H1 (cell line): Measurements from ENCODE around the gene GCH1. TPM values are rescaled to one million over a fixed set of nuclear protein-coding genes. Genes with fewer than 3 reads are reported as not detected.

Experiments
- CTCF ChIA-PET: fragments of 300-600 bp; sonication (Branson Sonifier 250); formaldehyde crosslinking; loops from one replicate; lab custom pipeline; 2021; ENCODE audit not compliant: partially characterized antibody; lab: Charles Lee
- POLR2A ChIA-PET: fragments of 300-600 bp; sonication (Branson Sonifier 250); formaldehyde crosslinking; loops from one replicate; lab custom pipeline; 2021; ENCODE audit warnings: inconsistent platforms; ENCODE audit not compliant: partially characterized antibody; lab: Charles Lee
- DNase-seq, 2 experiments: peaks; one replicate each; pipeline versions ENCODE4 v3.0.0 to v3.0.0-alpha.2; 2010 to 2022; ENCODE audit warnings: low spot score in 2 of 2, low read depth in 1 of 2, mixed read lengths in 1 of 2
- FAIRE-seq: peaks from 2 replicates; lab custom pipeline; 2011; peaks lifted over from hg19 to GRCh38; lab: Jason Lieb, UNC
- H2AFZ ChIP-seq: 2 replicates; pipeline ENCODE4 v1.8.1; 2012; ENCODE audit warnings: low read length, inconsistent platforms
- H2AK5ac ChIP-seq: 2 replicates; pipeline ENCODE4 v1.6.1; 2013; ENCODE audit warnings: low read depth, low read length
- H2BK120ac ChIP-seq: replicated peaks from 2 replicates; pipeline ENCODE3; 2013; ENCODE audit warnings: low read depth, low read length, inconsistent platforms
- H2BK12ac ChIP-seq: 2 replicates; pipeline ENCODE4 v1.6.1; 2013; ENCODE audit warnings: low read depth, low read length
- H2BK15ac ChIP-seq: 2 replicates; pipeline ENCODE4 v1.6.1; 2013; ENCODE audit warnings: low read length
- H2BK20ac ChIP-seq: 2 replicates; pipeline ENCODE4 v1.6.1; 2013; ENCODE audit warnings: low read length
- H2BK5ac ChIP-seq: 2 replicates; pipeline ENCODE4 v1.6.1; 2013; ENCODE audit warnings: low read depth, low read length
- H3K14ac ChIP-seq: 2 replicates; pipeline ENCODE4 v1.6.1; 2013; ENCODE audit warnings: inconsistent platforms; ENCODE audit not compliant: insufficient read length
- H3K18ac ChIP-seq: 2 replicates; pipeline ENCODE4 v1.6.1; 2013; ENCODE audit warnings: low read length; ENCODE audit errors: extremely low read depth
- H3K23ac ChIP-seq: 2 replicates; pipeline ENCODE4 v1.6.1; 2013; ENCODE audit warnings: inconsistent platforms; ENCODE audit not compliant: insufficient read length
- H3K23me2 ChIP-seq: 2 replicates; pipeline ENCODE4 v1.6.1; 2013; ENCODE audit warnings: low read depth, low read length
- H3K27ac ChIP-seq: 2 replicates; pipeline ENCODE4 v1.6.1; 2011; ENCODE audit warnings: low read depth, low read length, inconsistent platforms
- H3K27me3 ChIP-seq, 4 experiments: replicated peaks in 1 of 4; 1 replicate in 1 of 4; 2 replicates in 3 of 4; pipeline versions ENCODE4 v1.6.1 to v1.8.1; 2011 to 2013; ENCODE audit warnings: low read length in 3 of 4, mild to moderate bottlenecking in 3 of 4, inconsistent platforms in 2 of 4, mixed read lengths in 2 of 4, moderate library complexity in 1 of 4; ENCODE audit not compliant: control insufficient read depth in 3 of 4, insufficient read depth in 3 of 4; ENCODE audit errors: extremely low read depth in 1 of 4
- H3K36me3 ChIP-seq, 4 experiments: 2 replicates each; pipeline versions ENCODE4 v1.6.1 to v1.8.1; 2011 to 2013; ENCODE audit warnings: mild to moderate bottlenecking in 4 of 4, low read length in 3 of 4, moderate library complexity in 2 of 4, control low read depth in 1 of 4, inconsistent platforms in 1 of 4; ENCODE audit not compliant: insufficient read depth in 4 of 4, control insufficient read depth in 2 of 4
- H3K4ac ChIP-seq: replicated peaks from 2 replicates; pipeline ENCODE3; 2013; ENCODE audit warnings: low read length, low read depth, mixed read lengths, inconsistent platforms; ENCODE audit not compliant: insufficient read length
- H3K4me1 ChIP-seq, 4 experiments: replicated peaks in 1 of 4; 1 replicate in 1 of 4; 2 replicates in 3 of 4; pipeline versions ENCODE4 v1.6.1 to v1.8.1; 2011 to 2013; ENCODE audit warnings: low read length in 3 of 4, inconsistent platforms in 2 of 4, mixed read lengths in 1 of 4; ENCODE audit not compliant: insufficient read depth in 4 of 4, control insufficient read depth in 3 of 4
- H3K4me2 ChIP-seq, 2 experiments: 2 replicates each; pipeline versions ENCODE4 v1.6.1 to v1.8.1; 2011 to 2013; ENCODE audit warnings: low read depth in 2 of 2, low read length in 2 of 2, control low read depth in 1 of 2, inconsistent platforms in 1 of 2, mild to moderate bottlenecking in 1 of 2; ENCODE audit not compliant: insufficient read depth in 1 of 2
- H3K4me3 ChIP-seq, 4 experiments: fragments of 200-600, 300-600 bp in 1 of 4; sonication (generic), shearing (Covaris generic), sonication (Bioruptor Twin) in 1 of 4; 2 replicates each; pipeline versions ENCODE4 v1.5.1 to v1.8.1; 2011 to 2016; ENCODE audit warnings: low read length in 4 of 4, low read depth in 3 of 4, control low read depth in 2 of 4, inconsistent platforms in 2 of 4, mild to moderate bottlenecking in 2 of 4, mixed read lengths in 1 of 4, moderate library complexity in 1 of 4; ENCODE audit not compliant: insufficient read depth in 2 of 4; ENCODE audit errors: extremely low read depth in 1 of 4
- H3K56ac ChIP-seq: replicated peaks from 2 replicates; pipeline ENCODE3; 2013; ENCODE audit warnings: low read depth, mild to moderate bottlenecking, mixed read lengths, low read length, inconsistent platforms; ENCODE audit not compliant: insufficient read length
- H3K79me1 ChIP-seq: 2 replicates; pipeline ENCODE4 v1.6.1; 2013; ENCODE audit warnings: low read depth, low read length, control low read depth
- H3K79me2 ChIP-seq, 2 experiments: 2 replicates each; pipeline versions ENCODE4 v1.6.1 to v1.8.1; 2012 to 2013; ENCODE audit warnings: low read length in 2 of 2, mild to moderate bottlenecking in 2 of 2, inconsistent platforms in 1 of 2; ENCODE audit not compliant: insufficient read depth in 2 of 2, control insufficient read depth in 1 of 2
- H3K9ac ChIP-seq, 4 experiments: replicated peaks in 1 of 4; 1 replicate in 1 of 4; 2 replicates in 3 of 4; pipeline versions ENCODE4 v1.6.1 to v1.8.1; 2011 to 2013; ENCODE audit warnings: low read depth in 3 of 4, low read length in 3 of 4, control low read depth in 2 of 4, mild to moderate bottlenecking in 2 of 4, moderate library complexity in 2 of 4, inconsistent platforms in 1 of 4; ENCODE audit errors: extremely low read depth in 1 of 4
- H3K9me3 ChIP-seq, 2 experiments: 2 replicates each; pipeline versions ENCODE4 v1.6.1 to v1.8.1; 2012 to 2013; ENCODE audit warnings: mild to moderate bottlenecking in 2 of 2, moderate library complexity in 2 of 2, control low read depth in 1 of 2, inconsistent platforms in 1 of 2, low read depth in 1 of 2, low read length in 1 of 2, mixed read lengths in 1 of 2; ENCODE audit not compliant: insufficient read depth in 2 of 2
- H4K20me1 ChIP-seq, 2 experiments: replicated peaks in 1 of 2; 2 replicates each; pipeline versions ENCODE3 to v1.8.1; 2011 to 2013; ENCODE audit warnings: inconsistent platforms in 2 of 2, low read length in 2 of 2, mild to moderate bottlenecking in 1 of 2; ENCODE audit not compliant: insufficient read depth in 2 of 2, control insufficient read depth in 1 of 2
- H4K5ac ChIP-seq: 2 replicates; pipeline ENCODE4 v1.6.1; 2013; ENCODE audit warnings: low read length, low read depth, mixed read lengths, inconsistent platforms; ENCODE audit not compliant: insufficient read length
- H4K8ac ChIP-seq: 2 replicates; pipeline ENCODE4 v1.8.0; 2013; ENCODE audit warnings: mild to moderate bottlenecking, moderate library complexity, low read length, inconsistent platforms; ENCODE audit not compliant: insufficient read depth; ENCODE audit errors: extremely low read depth
- H4K91ac ChIP-seq: replicated peaks from 2 replicates; pipeline ENCODE3; 2013; ENCODE audit warnings: low read length, mixed read lengths, inconsistent platforms; ENCODE audit not compliant: insufficient read length
- BACH1 ChIP-seq: IDR thresholded peaks from 2 replicates; pipeline ENCODE4 v1.6.1; 2012; ENCODE audit warnings: low read length, improper control_type of control experiment
- BCL11A ChIP-seq, 2 experiments: IDR thresholded peaks; one replicate each; pipeline ENCODE4 v1.6.1; 2011; ENCODE audit warnings: low read depth in 2 of 2, low read length in 2 of 2, mild to moderate bottlenecking in 2 of 2
- CBX5 ChIP-seq: fragments of 300-800, 300-1000 bp; sonication (generic); IDR thresholded peaks from 2 replicates; pipeline ENCODE4 v1.7.1; 2016; ENCODE audit warnings: antibody characterized with exemption, low read length, low read depth
- CBX8 ChIP-seq: fragments of 300-800, 300-1000 bp; sonication (generic); IDR thresholded peaks from 2 replicates; pipeline ENCODE4 v1.7.1; 2016; ENCODE audit warnings: low read depth, low read length, borderline replicate concordance
- CHD1 ChIP-seq: IDR thresholded peaks from 2 replicates; pipeline ENCODE4 v1.6.1; 2012; ENCODE audit warnings: low read depth, low read length, improper control_type of control experiment
- GABPA ChIP-seq: IDR thresholded peaks from 2 replicates; pipeline ENCODE4 v1.6.1; 2011; ENCODE audit warnings: mild to moderate bottlenecking, low read length, moderate library complexity, borderline replicate concordance; ENCODE audit not compliant: insufficient read depth
- GTF2F1 ChIP-seq: IDR thresholded peaks from 2 replicates; pipeline ENCODE4 v1.6.1; 2012; ENCODE audit warnings: low read depth, low read length, improper control_type of control experiment, borderline replicate concordance
- HDAC6 ChIP-seq: IDR thresholded peaks from one replicate; pipeline ENCODE4 v1.7.1; 2012; ENCODE audit warnings: low read depth, mild to moderate bottlenecking, inconsistent platforms, low read length, moderate library complexity
- KDM4A ChIP-seq: IDR thresholded peaks from one replicate; pipeline ENCODE4 v1.7.1; 2012; ENCODE audit warnings: low read depth, mild to moderate bottlenecking, moderate library complexity, low read length, inconsistent platforms; ENCODE audit not compliant: severe bottlenecking
- NRF1 ChIP-seq: IDR thresholded peaks from 2 replicates; pipeline ENCODE4 v1.6.1; 2011; ENCODE audit warnings: mild to moderate bottlenecking, low read depth, low read length, improper control_type of control experiment
- PHF8 ChIP-seq: fragments of 200-600 bp; sonication (generic); conservative IDR thresholded peaks from 2 replicates; pipeline ENCODE4 v1.7.1; 2012; ENCODE audit warnings: low read depth, mild to moderate bottlenecking, inconsistent platforms, low read length, moderate library complexity
- POLR2A ChIP-seq, 2 experiments: IDR thresholded peaks; 1 replicate in 1 of 2; 2 replicates in 1 of 2; pipeline ENCODE4 v1.6.1; 2011; ENCODE audit warnings: low read depth in 2 of 2, low read length in 2 of 2, mild to moderate bottlenecking in 2 of 2; ENCODE audit errors: control extremely low read depth in 1 of 2
- POLR2AphosphoS5 ChIP-seq: IDR thresholded peaks from 2 replicates; pipeline ENCODE4 v1.6.1; 2011; ENCODE audit warnings: low read depth, low read length
- SIN3A ChIP-seq, 2 experiments: IDR thresholded peaks in 1 of 2; conservative IDR thresholded peaks in 1 of 2; 2 replicates each; pipeline ENCODE4 v1.6.1; 2011 to 2012; ENCODE audit warnings: low read length in 2 of 2, improper control_type of control experiment in 1 of 2, low read depth in 1 of 2, mild to moderate bottlenecking in 1 of 2
- SIX5 ChIP-seq: IDR thresholded peaks from 2 replicates; pipeline ENCODE4 v1.6.1; 2011; ENCODE audit warnings: mild to moderate bottlenecking, low read depth, low read length
- TEAD4 ChIP-seq: IDR thresholded peaks from 2 replicates; pipeline ENCODE4 v1.6.1; 2012; ENCODE audit warnings: low read depth, low read length, inconsistent platforms, mixed read lengths
- WGBS, 2 experiments: shearing (Covaris generic) in 1 of 2; methylation state at CpG; one replicate each; pipeline versions ENCODE4 v1.1.6 to v1.1.7; 2013 to 2015; ENCODE audit warnings: low lambda C conversion rate in 2 of 2, mixed read lengths in 2 of 2, inconsistent platforms in 1 of 2, low coverage in 1 of 2, missing lambda C conversion rate in 1 of 2; ENCODE audit not compliant: insufficient replicate concordance in 2 of 2, insufficient coverage in 1 of 2, insufficient read length in 1 of 2; ENCODE audit errors: extremely low coverage in 1 of 2, missing lambda C conversion rate in 1 of 2; 5-methylcytosine and 5-hydroxymethylcytosine counted together
- polyA plus RNA-seq, 7 experiments: library from polyadenylated mRNA; depleted of rRNA in 3 of 7; stranded (reverse) in 5 of 7; unstranded in 2 of 7; fragments of >200 nt in 5 of 7; fragments of 200-250 nt in 2 of 7; gene quantifications; 1 replicate in 5 of 7; 2 replicates in 1 of 7; 4 replicates in 1 of 7; pipeline versions ENCODE4 v1.2.1 to v1.2.3, GENCODE V29; 2011 to 2013; ENCODE audit warnings: missing spikeins in 2 of 7, mixed read lengths in 2 of 7
- total RNA-seq: library from RNA; stranded (reverse); fragmentation: NEBNext Ultra II Directional; extraction: Animal tissue kit (Norgen Biotek cat#: 25700); gene quantifications from 2 replicates; pipeline ENCODE4 v1.2.1, GENCODE V29; 2021

The GCH1 gene
- total and polyA plus RNA-seq, 2 of the 8 experiments (the other 6 are each of a cell fraction or from before 2014, with no cell fraction given): 7.3 to 7.9 TPM

DNA sequence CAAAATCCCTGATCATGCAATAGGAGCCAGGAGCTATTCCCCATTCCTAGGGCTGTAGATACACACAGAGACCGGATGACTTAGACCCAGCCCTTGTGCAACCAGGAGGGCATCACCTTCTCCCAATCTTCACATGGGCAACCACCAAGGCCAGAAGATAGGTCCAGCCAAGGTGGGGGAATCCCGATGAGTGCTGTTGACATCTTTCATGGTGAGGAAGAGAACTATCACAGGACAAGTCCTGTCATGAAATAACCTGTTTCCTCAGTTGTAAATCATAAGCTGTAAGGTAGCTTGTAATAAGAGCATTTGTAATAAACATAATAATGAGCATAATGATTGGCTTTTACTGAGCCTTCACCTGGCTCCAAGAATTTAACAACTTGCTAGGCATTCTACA is 89.5 kb downstream of the GCH1 start:
- CTCF ChIA-PET: interaction anchor here (0.6 to 4.8 kb wide), 18 partner anchors 9 to 1825 kb away, joined by 3 to 39 read pairs (median 5); no protein-coding TSS in a partner anchor
- no peak for TF ChIP-seq GABPA
- no peak for TF ChIP-seq CBX8
- TF ChIP-seq SIN3A (conservative IDR thresholded peaks at IDR 0.05 in 1 of 2, IDR thresholded peaks at IDR 0.05 in 1 of 2; ENCODE audit: low read depth in 1 of 2, low read length in 2 of 2): no peak
- no peak for TF ChIP-seq NRF1
- no peak for TF ChIP-seq CBX5
- no peak for TF ChIP-seq BACH1
- no peak for TF ChIP-seq SIX5
- no peak for TF ChIP-seq BCL11A (IDR thresholded peaks at IDR 0.05; ENCODE audit: low read depth in 2 of 2, low read length in 2 of 2)
- no peak for TF ChIP-seq HDAC6
- TF ChIP-seq GTF2F1: no peak
- no peak for TF ChIP-seq CHD1
- no peak for TF ChIP-seq POLR2AphosphoS5
- no peak for TF ChIP-seq TEAD4
- TF ChIP-seq KDM4A: no peak
- TF ChIP-seq POLR2A (IDR thresholded peaks at IDR 0.05; ENCODE audit: control extremely low read depth in 1 of 2, low read depth in 2 of 2, low read length in 2 of 2): no peak
- no peak for TF ChIP-seq PHF8

More for the DNA sequence above, 89.5 kb downstream of the GCH1 start:
- Histone ChIP-seq H3K18ac (no peak overlapping the region), H2BK12ac (no peak overlapping the region), H4K91ac (no peak overlapping the region), H2BK20ac (no peak overlapping the region), H3K9ac (no peak overlapping the region), H3K56ac (no peak overlapping the region), H4K8ac (no peak overlapping the region), H3K4me3 (no peak overlapping the region), H2BK120ac (no peak overlapping the region), H3K23ac (no peak overlapping the region), H3K36me3 (no peaks in the 10 kb centered on the region), H3K4me1 (no peaks in the 10 kb centered on the region), H3K27ac (no peak overlapping the region), H3K23me2 (no peaks in the 10 kb centered on the region), H4K20me1 (no peaks in the 10 kb centered on the region), H3K4ac (no peak overlapping the region), H3K9me3 (no peaks in the 10 kb centered on the region), H3K79me1 (no peaks in the 10 kb centered on the region), H2AFZ (no peak overlapping the region), H2AK5ac (no peak overlapping the region), H3K4me2 (no peak overlapping the region), H2BK15ac (no peak overlapping the region), H3K27me3 (no peaks in the 10 kb centered on the region), H2BK5ac (no peak overlapping the region), H4K5ac (no peak overlapping the region), H3K79me2 (no peaks in the 10 kb centered on the region), H3K14ac (no peak overlapping the region)
- POLR2A ChIA-PET: interaction anchor here (2.3 kb wide), 1 partner anchor 90 kb away, joined by 5 read pairs; the partner anchor contains the start of gene GCH1
- FAIRE-seq (no peak), DNase-seq (no peak)
- WGBS, 2 experiments: 86% methylated on average over 2 of the region's 2 CpGs; no CpG with 5 or more reads in 1 of the 2 experiments
